ENCODE measurements around the gene ACTL8.

Gene ACTL8

DNA sequence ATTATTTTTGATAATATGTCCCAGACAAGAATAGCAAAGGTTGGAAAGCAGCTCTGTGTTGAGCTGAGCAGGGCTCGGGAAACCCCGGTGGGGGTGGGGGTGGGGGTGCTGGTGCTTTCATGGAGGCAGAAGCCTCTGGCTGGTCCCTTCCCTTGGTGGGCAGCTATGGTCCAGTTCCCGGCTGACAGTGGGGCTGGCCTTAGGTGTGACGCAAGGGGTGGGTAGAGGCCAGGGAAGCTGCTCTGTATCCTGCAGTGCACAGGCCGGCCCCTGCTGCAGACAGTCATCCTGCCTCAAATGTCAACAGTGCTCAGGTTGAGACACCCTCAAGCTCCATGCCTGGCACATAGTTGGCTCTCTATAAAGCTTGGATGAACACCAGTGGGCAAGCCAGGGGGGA lies 8.9 kb downstream of the ACTL8 start:
- in situ Hi-C loops (cut with MboI; ENCODE audit: low pct_unique_long_range_greater_than_20kb, low sequenced_read_pairs): no loop called here
- DNase-seq: no peak

DNA sequence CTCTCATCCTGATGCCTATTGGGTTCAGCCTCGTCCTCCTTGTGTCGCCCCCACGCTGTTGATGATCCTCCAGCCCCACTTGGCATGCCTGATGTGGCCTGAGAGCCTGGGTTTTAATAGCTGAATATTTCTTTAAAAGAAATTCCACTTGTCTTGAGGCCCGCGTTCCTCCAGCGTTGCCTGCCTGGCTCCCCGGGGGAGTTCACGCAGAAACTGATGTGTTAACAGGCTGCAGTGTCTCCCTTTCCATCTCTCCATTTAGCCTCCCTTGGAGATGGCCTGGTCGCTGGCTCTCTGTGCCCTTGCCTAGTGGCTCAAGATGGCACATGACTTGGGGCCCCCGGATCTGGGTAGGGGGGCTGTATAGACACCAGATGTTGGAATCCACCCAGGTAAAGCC lies 9.5 kb downstream of the ACTL8 start:
- in situ Hi-C loops (cut with MboI; ENCODE audit: low pct_unique_long_range_greater_than_20kb, low sequenced_read_pairs): no loop called here
- no peak for DNase-seq

- DNase-seq: no peak
- in situ Hi-C loops (cut with MboI; ENCODE audit: low pct_unique_long_range_greater_than_20kb, low sequenced_read_pairs): no loop called here
Observed at GRCh38 chr1:17765444-17766411, 10.6 kb downstream of the ACTL8 start.

GRCh38 chr1:17768651-17769241 lies 13.6 kb downstream of the ACTL8 start:
- no peak for DNase-seq
- in situ Hi-C loops (cut with MboI; ENCODE audit: low pct_unique_long_range_greater_than_20kb, low sequenced_read_pairs): no loop called here

GRCh38 chr1:17770983-17771382 lies 15.8 kb downstream of the ACTL8 start:
- in situ Hi-C loops (cut with MboI; ENCODE audit: low pct_unique_long_range_greater_than_20kb, low sequenced_read_pairs): no loop called here
- no peak for DNase-seq

- no peak for DNase-seq
- in situ Hi-C loops (cut with MboI; ENCODE audit: low pct_unique_long_range_greater_than_20kb, low sequenced_read_pairs): no loop called here
Observed at GRCh38 chr1:17772615-17773212, 17.6 kb downstream of the ACTL8 start.

- no peak for DNase-seq
- in situ Hi-C loops (cut with MboI; ENCODE audit: low pct_unique_long_range_greater_than_20kb, low sequenced_read_pairs): no loop called here
Observed at GRCh38 chr1:17773591-17774326, 18.6 kb downstream of the ACTL8 start.

DNA sequence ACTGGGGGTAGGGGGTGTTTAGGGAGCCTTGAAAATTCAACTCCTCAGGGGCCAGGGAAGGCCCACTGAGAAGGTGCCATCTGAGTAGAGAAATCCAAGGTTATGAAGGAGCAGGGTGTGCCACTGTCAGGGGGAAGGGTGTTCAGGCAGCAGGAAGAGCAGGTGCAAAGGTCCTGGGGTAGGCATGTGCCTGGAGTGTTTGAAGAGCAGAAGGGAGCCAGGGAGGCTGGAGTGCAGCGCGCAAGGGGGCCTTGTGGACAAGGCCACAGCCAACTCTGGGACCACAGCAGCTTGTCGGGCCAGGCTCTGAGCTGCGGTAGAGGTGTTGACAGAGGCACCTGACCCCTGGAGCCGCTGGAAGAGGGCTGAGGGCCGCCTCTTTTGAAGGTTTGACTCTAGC lies 19.3 kb downstream of the ACTL8 start:
- in situ Hi-C loops (cut with MboI; ENCODE audit: low pct_unique_long_range_greater_than_20kb, low sequenced_read_pairs): no loop called here
- no peak for DNase-seq

- DNase-seq: no peak
- in situ Hi-C loops (cut with MboI; ENCODE audit: low pct_unique_long_range_greater_than_20kb, low sequenced_read_pairs): no loop called here
Observed at GRCh38 chr1:17775796-17776195, 20.7 kb downstream of the ACTL8 start.

- in situ Hi-C loops (cut with MboI; ENCODE audit: low pct_unique_long_range_greater_than_20kb, low sequenced_read_pairs): no loop called here
- DNase-seq: no peak
Observed at GRCh38 chr1:17776426-17776825, 21.3 kb downstream of the ACTL8 start.

GRCh38 chr1:17777330-17777729 lies 22.2 kb downstream of the ACTL8 start:
- in situ Hi-C loops (cut with MboI; ENCODE audit: low pct_unique_long_range_greater_than_20kb, low sequenced_read_pairs): no loop called here

DNA sequence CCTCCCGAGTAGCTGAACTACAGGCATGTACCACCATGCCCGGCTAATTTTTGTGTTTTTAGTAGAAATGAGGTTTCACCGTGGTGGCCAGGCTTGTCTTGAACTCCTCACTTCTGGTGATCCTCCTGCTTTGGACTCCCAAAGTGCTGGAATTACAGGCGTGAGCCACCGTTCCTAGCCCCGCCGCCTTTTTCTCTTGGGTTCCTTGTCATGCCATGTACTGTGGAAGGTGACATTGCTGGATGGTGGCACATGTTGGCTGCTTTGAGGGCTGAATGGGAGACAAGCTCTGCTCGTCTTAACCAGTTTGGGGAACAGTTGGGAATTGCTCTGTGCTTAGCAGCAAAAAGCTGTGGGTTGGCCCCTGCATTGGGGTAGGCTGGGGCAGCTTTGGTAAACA lies 22.7 kb downstream of the ACTL8 start:
- no peak for DNase-seq
- in situ Hi-C loops (cut with MboI; ENCODE audit: low pct_unique_long_range_greater_than_20kb, low sequenced_read_pairs): no loop called here

More at GRCh38 chr1:17777330-17777729, 22.2 kb downstream of the ACTL8 start:
- no peak for DNase-seq

DNA sequence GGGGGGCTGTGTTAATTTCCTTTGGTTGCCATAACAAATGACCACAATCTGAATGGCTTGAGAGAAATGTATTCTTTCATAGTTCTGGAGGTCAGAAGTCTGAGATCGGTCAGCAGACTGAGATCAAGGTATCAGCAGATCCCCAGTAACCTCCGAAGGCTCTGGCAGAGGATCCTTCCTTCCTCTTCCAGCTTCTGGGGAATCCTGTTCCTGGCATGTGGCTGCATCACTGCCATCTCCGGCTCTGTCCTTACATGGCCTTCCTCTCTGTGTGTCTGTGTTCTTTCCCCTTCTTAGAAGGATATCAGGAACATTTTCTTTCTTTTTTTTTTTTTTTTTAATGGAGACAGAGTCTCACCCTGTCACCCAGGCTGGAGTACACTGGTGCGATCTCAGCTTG lies 25.8 kb downstream of the ACTL8 start:
- in situ Hi-C loops (cut with MboI; ENCODE audit: low pct_unique_long_range_greater_than_20kb, low sequenced_read_pairs): no loop called here
- no peak for DNase-seq

DNA sequence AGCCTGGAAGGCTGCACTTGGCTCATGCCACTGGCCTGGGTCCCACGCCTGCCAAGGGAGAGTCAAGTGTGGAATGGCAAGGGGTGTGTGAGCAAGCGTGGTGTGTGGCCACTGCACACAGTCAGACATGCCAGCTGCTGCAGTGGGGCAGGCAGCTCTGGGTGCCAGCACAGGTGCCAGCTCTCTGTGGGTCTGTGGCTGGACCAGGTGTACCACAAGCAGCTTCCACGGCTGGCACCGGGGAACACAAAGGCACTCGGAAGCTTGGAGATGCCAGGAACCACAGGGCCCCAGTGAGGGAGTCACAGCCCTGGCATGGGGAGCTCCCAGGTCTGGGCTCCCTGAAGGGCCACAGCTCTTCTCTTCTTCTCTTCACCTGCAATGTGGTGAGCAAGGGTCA lies 34.8 kb downstream of the ACTL8 start:
- in situ Hi-C loops (cut with MboI; ENCODE audit: low pct_unique_long_range_greater_than_20kb, low sequenced_read_pairs): no loop called here
- DNase-seq: no peak

DNA sequence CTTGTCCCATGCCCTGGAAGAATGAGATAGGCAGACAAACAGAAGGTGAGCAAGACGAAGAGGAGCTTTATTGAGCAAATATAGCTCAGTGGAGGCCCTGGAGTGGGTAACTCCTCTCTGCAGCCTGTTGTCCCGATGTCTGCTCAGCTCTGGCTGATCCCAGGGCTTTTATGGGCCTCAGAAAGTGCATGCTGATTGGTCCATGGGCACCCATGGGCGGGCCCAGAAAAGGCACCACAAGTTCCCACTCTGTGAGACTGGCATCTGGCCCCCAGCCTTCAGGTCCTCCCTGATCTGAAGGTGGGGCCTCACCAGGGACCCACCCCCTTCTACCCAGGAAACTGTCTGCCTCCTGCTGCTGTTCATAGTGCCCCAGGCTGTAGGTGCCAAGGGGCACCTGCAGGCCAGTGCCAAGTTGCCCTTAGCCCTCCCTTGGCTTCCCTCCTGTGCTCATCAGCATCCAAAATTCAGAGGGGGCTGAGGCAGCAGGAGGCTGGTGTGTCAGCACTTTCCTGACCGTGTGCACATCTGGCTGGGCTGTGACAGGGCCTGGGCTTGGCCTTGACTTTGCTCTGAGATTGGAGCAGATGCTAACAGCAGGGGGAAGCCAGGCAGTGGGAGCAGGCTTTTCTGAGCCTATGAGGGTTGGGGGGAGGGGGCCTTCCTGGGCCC lies 35.4 kb downstream of the ACTL8 start:
- no peak for DNase-seq
- in situ Hi-C loops (cut with MboI; ENCODE audit: low pct_unique_long_range_greater_than_20kb, low sequenced_read_pairs): no loop called here

DNA sequence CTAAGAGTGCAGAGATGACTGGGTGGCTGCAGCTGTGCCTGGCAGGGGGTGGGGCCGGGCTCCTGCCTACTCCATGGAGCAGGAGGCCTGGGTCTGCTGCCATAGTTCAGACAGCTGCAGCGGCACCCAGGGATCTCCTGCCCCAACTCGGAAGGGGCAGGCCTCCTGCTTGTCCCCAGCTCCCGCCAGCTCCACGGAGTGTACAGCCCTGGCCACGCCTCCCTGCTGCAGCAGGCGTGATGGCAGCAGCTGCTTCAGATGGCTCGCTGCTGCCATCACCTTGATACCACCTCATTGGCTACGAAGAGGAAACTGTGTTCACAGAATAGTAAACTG lies 35.9 kb downstream of the ACTL8 start:
- in situ Hi-C loops (cut with MboI; ENCODE audit: low pct_unique_long_range_greater_than_20kb, low sequenced_read_pairs): no loop called here
- no peak for DNase-seq

GRCh38 chr1:17791480-17791879 lies 36.3 kb downstream of the ACTL8 start:
- in situ Hi-C loops (cut with MboI; ENCODE audit: low pct_unique_long_range_greater_than_20kb, low sequenced_read_pairs): no loop called here
- DNase-seq: no peak

GRCh38 chr1:17792421-17792820 lies 37.3 kb downstream of the ACTL8 start:
- DNase-seq: no peak
- in situ Hi-C loops (cut with MboI; ENCODE audit: low pct_unique_long_range_greater_than_20kb, low sequenced_read_pairs): no loop called here

GRCh38 chr1:17795081-17795809 lies 40.1 kb downstream of the ACTL8 start:
- in situ Hi-C loops (cut with MboI; ENCODE audit: low pct_unique_long_range_greater_than_20kb, low sequenced_read_pairs): no loop called here
- DNase-seq: no peak
